ENCODE measurements around the gene EP300. TPM values are rescaled to one million over a fixed set of nuclear protein-coding genes. Genes with fewer than 3 reads are reported as not detected.

Gene EP300
- total and polyA plus RNA-seq, 2 of the 8 experiments (the other 6 are each of a cell fraction or from before 2014, with no cell fraction given) = 39.5 to 109 TPM

DNA sequence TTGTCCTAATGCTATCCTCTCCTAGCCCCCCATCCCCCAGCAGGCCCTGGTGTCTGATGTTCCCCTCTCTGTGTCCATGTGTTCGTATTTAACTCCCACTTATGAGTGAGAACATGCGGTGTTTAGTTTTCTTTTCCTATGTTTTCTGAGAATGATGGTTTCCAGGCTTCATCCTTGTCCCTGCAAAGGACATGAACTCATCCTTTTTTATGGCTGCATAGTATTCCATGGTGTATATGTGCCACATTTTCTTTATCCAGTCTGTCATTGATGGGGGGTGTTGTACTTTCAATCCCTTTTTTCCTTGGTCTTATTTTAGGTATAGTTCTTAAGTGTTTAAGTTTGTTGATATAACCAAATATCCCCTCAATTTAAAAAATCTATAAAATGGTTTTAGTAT, 23.9 kb downstream of the EP300 start (continued):
- no peak for TF ChIP-seq HDAC2 (IDR thresholded peaks at IDR 0.05; ENCODE audit: borderline replicate concordance in 1 of 2, low read depth in 2 of 2, low read length in 2 of 2)
- TF ChIP-seq CHD1 (IDR thresholded peaks at IDR 0.05; ENCODE audit: low read depth, low read length) = no peak
- no peak for TF ChIP-seq RXRA (IDR thresholded peaks at IDR 0.05; ENCODE audit: insufficient read depth, low read depth, low read length)
- no peak for TF ChIP-seq SP1 (IDR thresholded peaks at IDR 0.05; ENCODE audit: low read depth, low read length)
- TF ChIP-seq RNF2 (IDR thresholded peaks at IDR 0.05; ENCODE audit: borderline replicate concordance, low read depth, low read length, missing control alignments, poor library complexity, severe bottlenecking) = no peak
